Keratinocyte (primary cell): ENCODE measurements around the gene TTC28. TPM values are rescaled to one million over a fixed set of nuclear protein-coding genes. Genes with fewer than 3 reads are reported as not detected.
"Not testable (repeated sequence)": the region's sequence is repeated elsewhere in the genome, so short reads cannot be mapped to it uniquely, and the experiment has no call there.

ENCODE experiments used
- DNase-seq: peaks from one replicate; pipeline ENCODE4 v3.0.0-alpha.2; 2011; ENCODE audit warnings: low read depth, missing footprints, low spot score
- FAIRE-seq: peaks from 2 replicates; lab custom pipeline; 2011; peaks lifted over from hg19 to GRCh38; lab: Jason Lieb, UNC
- H2AFZ ChIP-seq: 2 replicates; pipeline ENCODE4 v1.6.0; 2012; ENCODE audit warnings: low read length, control low read depth, inconsistent platforms; ENCODE audit not compliant: control insufficient read depth
- H3K27ac ChIP-seq: 2 replicates; pipeline ENCODE4 v1.5.1; 2011; ENCODE audit warnings: low read length; ENCODE audit not compliant: control insufficient read depth, insufficient read depth
- H3K27me3 ChIP-seq: 3 replicates; pipeline ENCODE4 v1.6.0; 2011; ENCODE audit warnings: low read length; ENCODE audit not compliant: control insufficient read depth, insufficient read depth; ENCODE audit errors: extremely low read depth
- H3K36me3 ChIP-seq, 2 experiments: 2 replicates in 1 of 2; 3 replicates in 1 of 2; pipeline ENCODE4 v1.5.1; 2011; ENCODE audit warnings: low read length in 2 of 2, mild to moderate bottlenecking in 1 of 2; ENCODE audit not compliant: control insufficient read depth in 2 of 2, insufficient read depth in 2 of 2; ENCODE audit errors: extremely low read depth in 1 of 2
- H3K4me1 ChIP-seq: 3 replicates; pipeline ENCODE4 v1.5.1; 2011; ENCODE audit warnings: low read length; ENCODE audit not compliant: control insufficient read depth, insufficient read depth; ENCODE audit errors: extremely low read depth
- H3K4me2 ChIP-seq: 3 replicates; pipeline ENCODE4 v1.6.0; 2011; ENCODE audit warnings: low read depth, low read length; ENCODE audit not compliant: control insufficient read depth, insufficient read depth; ENCODE audit errors: extremely low read depth
- H3K4me3 ChIP-seq, 3 experiments: fragments of 200-600 bp in 1 of 3; sonication (generic) in 1 of 3; 2 replicates in 2 of 3; 3 replicates in 1 of 3; pipeline ENCODE4 v1.5.1; 2011 to 2016; ENCODE audit warnings: low read length in 3 of 3, mild to moderate bottlenecking in 3 of 3, control low read depth in 2 of 3, inconsistent platforms in 1 of 3, low read depth in 1 of 3, mixed read lengths in 1 of 3, mixed run types in 1 of 3, moderate library complexity in 1 of 3; ENCODE audit not compliant: control insufficient read depth in 2 of 3, insufficient read depth in 2 of 3; ENCODE audit errors: extremely low read depth in 1 of 3
- H3K79me2 ChIP-seq: 2 replicates; pipeline ENCODE4 v1.6.0; 2012; ENCODE audit warnings: low read length; ENCODE audit not compliant: control insufficient read depth, insufficient read depth
- H3K9ac ChIP-seq: 3 replicates; pipeline ENCODE4 v1.6.0; 2011; ENCODE audit warnings: low read length; ENCODE audit not compliant: control insufficient read depth, insufficient read depth; ENCODE audit errors: extremely low read depth
- H3K9me1 ChIP-seq: 3 replicates; pipeline ENCODE4 v1.6.0; 2011; ENCODE audit warnings: low read length; ENCODE audit not compliant: control insufficient read depth, insufficient read depth; ENCODE audit errors: extremely low read depth
- H3K9me3 ChIP-seq: 2 replicates; pipeline ENCODE4 v1.5.1; 2012; ENCODE audit warnings: low read depth, low read length; ENCODE audit not compliant: control insufficient read depth
- H4K20me1 ChIP-seq: 3 replicates; pipeline ENCODE4 v1.6.0; 2011; ENCODE audit warnings: low read length; ENCODE audit not compliant: control insufficient read depth, insufficient read depth; ENCODE audit errors: extremely low read depth
- EZH2 ChIP-seq: IDR thresholded peaks from one replicate; pipeline ENCODE4 v1.6.1; 2012; ENCODE audit warnings: inconsistent platforms, mild to moderate bottlenecking, low read length, moderate library complexity
- dilution Hi-C: fragments of 300-500 bp; cut with MboI; formaldehyde crosslinking; loops from one replicate; pipeline ENCODE4 v1.7.0; 2020; ENCODE audit warnings: low sequenced_read_pairs; ENCODE audit not compliant: extremely low pct_ligation_motif_present
- polyA plus RNA-seq, 5 experiments: library from polyadenylated mRNA; depleted of rRNA in 3 of 5; stranded (reverse) in 3 of 5; stranded (forward) in 1 of 5; unstranded in 1 of 5; fragments of >200 nt; gene quantifications; 1 replicate in 1 of 5; 2 replicates in 3 of 5; 3 replicates in 1 of 5; pipeline versions ENCODE4 v1.2.1 to v1.2.3, GENCODE V29; 2011 to 2012; ENCODE audit warnings: missing spikeins in 2 of 5, low read depth in 1 of 5, low replicate concordance in 1 of 5

Gene TTC28
- polyA plus RNA-seq, 1 donor (not counting 4 experiments of a cell fraction or from before 2014, with no cell fraction given) = 0.66 TPM

DNA sequence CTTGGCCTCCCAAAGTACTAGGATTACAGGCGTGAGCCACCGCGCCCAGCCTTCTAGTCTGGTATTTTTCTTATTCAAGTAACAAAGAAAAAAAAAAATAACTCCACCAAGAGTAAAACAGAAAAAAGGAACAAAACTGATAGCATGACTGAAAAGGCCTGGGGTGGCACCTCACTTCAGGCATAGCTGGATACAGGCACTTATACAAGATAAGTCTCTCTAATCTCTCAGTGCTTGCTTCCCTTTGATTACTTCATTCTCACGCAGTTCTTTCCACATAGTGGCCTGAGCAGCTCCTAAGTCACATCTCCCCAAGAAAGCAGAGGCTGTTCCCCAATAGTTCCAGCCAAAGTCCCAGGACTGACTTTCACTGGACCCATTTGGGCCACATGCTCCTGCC is 3.3 kb upstream of the TTC28 start:
- H3K4me2 ChIP-seq, H3K79me2 ChIP-seq, H3K9me3 ChIP-seq, H2AFZ ChIP-seq, dilution Hi-C loops, H4K20me1 ChIP-seq, H3K9ac ChIP-seq, H3K9me1 ChIP-seq, DNase-seq, H3K4me3 ChIP-seq, H3K36me3 ChIP-seq, H3K4me1 ChIP-seq, FAIRE-seq, H3K27ac ChIP-seq: not testable (repeated sequence)
- H3K27me3 ChIP-seq = peaks cover 12% of the 10 kb centered on the region

DNA sequence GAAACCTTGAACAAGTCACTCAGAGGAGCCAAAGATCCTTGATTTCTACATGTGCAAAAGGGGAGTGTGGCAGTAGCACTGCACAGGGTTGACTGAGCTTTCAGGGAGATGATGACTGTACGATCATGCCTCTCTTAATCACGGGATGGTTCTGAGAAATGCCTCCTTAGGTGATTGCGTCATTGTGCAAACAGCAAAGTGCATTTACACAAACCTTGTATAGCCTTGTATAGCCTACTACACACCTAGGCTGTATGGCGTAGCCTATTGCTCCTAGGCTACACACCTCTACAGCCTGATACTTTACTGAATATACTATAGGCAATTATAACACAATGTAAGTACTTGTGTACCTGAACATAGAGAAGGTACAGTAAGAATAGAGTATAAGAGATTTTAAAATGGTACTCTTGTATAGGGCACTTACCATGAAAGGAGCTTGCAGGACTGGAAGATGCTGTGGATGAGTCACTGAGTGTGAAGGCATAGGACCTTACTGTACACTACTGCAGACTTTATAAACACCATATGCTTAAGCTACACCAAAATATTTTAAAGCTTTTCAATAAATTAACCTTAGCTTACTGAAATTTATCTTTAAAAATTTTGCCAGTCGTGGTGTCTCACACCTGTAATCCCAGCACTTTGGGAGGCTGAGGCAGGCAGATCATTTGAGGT is 1.3 kb upstream of the TTC28 start:
- H3K9ac ChIP-seq, H3K79me2 ChIP-seq, H3K9me3 ChIP-seq, dilution Hi-C loops, FAIRE-seq, H4K20me1 ChIP-seq, H3K27ac ChIP-seq, H3K4me1 ChIP-seq, H2AFZ ChIP-seq, H3K4me2 ChIP-seq, H3K36me3 ChIP-seq, H3K9me1 ChIP-seq, H3K4me3 ChIP-seq, DNase-seq: not testable (repeated sequence)
- peaks cover 15% of the 10 kb centered on the region for H3K27me3 ChIP-seq

DNA sequence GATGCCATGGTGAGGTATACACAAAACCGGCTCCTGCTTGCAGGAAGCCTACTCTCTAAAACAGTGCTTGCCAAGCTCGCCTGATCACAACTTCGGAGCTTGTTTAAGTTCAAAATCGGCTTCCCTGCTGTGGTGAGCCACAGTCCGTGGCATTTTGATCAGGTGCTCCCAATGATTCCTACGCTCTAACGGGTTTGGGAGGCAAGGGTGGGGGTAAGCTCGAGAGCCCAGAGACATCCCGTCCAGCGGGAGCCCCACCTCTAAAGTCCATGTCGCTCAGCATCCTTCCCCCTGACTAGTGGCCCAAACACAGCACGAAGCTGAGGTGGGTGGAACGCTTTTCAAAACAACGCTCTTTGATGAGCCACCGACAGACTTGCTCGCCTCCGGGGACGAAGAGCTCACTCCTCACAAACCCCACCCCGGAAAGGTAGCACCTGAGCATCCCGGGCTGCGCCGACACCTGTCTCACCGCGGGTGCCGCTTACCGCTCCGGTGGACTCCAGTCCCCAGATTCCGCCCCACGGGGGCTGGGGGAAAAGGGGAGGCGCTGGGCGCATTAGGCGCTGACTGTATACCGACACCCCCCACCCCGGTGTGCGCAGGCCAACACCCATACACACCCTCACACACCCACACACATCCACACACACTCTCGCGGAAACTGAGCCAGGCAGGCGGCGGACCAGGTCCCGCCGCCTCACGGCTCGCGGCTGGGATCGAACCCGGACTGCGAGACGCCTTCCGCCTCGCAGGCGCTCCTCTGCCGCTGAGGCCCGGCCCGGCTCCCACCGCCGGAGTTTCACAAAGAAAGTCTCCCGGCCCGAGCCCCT is 646 bp downstream of the TTC28 start:
- H3K9ac ChIP-seq, DNase-seq, H3K4me1 ChIP-seq, H3K27ac ChIP-seq, H3K9me3 ChIP-seq, dilution Hi-C loops, FAIRE-seq, H2AFZ ChIP-seq, H3K9me1 ChIP-seq, H3K36me3 ChIP-seq, H3K79me2 ChIP-seq, H4K20me1 ChIP-seq: not testable (repeated sequence)
- H3K4me2 ChIP-seq = peak overlapping the region; percentile 45
- TF ChIP-seq EZH2 = peak; percentile 87
- H3K4me3 ChIP-seq = peak overlapping the region in 2 of 3 experiments; percentile 26 to 54
- peaks cover 28% of the 10 kb centered on the region for H3K27me3 ChIP-seq

DNA sequence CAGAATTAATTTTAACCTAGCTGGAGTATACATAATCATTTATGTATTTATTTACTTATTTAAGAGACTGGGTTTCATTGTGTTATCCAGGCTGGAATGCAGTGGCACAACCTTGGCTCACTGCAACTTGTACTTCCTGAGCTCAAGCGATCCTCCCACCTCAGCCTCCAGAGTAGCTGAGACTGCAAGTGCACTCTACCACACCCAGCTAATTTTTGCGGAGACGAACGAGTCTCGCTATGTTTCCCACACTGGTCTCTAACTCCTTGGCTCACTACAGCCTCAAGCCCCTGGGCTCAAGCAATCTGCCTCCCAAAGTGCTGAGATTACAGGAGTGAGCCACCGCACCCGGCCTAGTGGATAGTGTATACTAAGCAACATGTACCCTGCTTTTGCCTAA is 1.5 kb downstream of the TTC28 start:
- H3K36me3 ChIP-seq, H3K9me1 ChIP-seq, H3K9me3 ChIP-seq, H3K4me2 ChIP-seq, H3K27ac ChIP-seq, H3K79me2 ChIP-seq, H3K4me3 ChIP-seq, DNase-seq, H2AFZ ChIP-seq, FAIRE-seq, dilution Hi-C loops, H3K9ac ChIP-seq, H4K20me1 ChIP-seq, H3K4me1 ChIP-seq: not testable (repeated sequence)
- H3K27me3 ChIP-seq = peaks cover 29% of the 10 kb centered on the region
